Measurements from ENCODE around the gene RBM6.
"Not testable (repeated sequence)": the region's sequence is repeated elsewhere in the genome, so short reads cannot be mapped to it uniquely, and the experiment has no call there.

The RBM6 gene

DNA sequence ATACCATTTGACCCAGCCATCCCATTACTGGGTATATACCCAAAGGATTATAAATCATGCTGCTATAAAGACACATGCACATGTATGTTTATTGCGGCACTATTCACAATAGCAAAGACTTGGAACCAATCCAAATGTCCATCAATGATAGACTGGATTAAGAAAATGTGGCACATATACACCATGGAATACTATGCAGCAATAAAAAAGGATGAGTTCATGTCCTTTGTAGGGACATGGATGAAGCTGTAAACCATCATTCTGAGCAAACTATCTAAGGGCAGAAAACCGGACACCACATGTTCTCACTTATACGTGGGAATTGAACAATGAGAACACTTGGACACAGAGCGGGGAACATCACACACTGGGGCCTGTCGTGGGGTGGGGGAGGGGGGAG is 91.3 kb downstream of the RBM6 start:
- H3K36me3 ChIP-seq (ENCODE audit: control insufficient read depth, insufficient read depth, low read length), result peaks cover 31% of the 10 kb centered on the region
- not testable (repeated sequence) for H3K4me3 ChIP-seq (ENCODE audit: extremely low read depth, insufficient read depth, low read length, poor library complexity, severe bottlenecking); H3K4me1 ChIP-seq (ENCODE audit: control insufficient read depth, insufficient read depth, low read length, poor library complexity, severe bottlenecking); H3K27ac ChIP-seq (ENCODE audit: low read depth, low read length, severe bottlenecking); H3K9me3 ChIP-seq (ENCODE audit: control insufficient read depth, low read length)
- 97 to 100% methylated on average over 3 of the region's 5 CpGs for WGBS, 2 experiments (ENCODE audit: insufficient coverage in 2 of 2)

DNA sequence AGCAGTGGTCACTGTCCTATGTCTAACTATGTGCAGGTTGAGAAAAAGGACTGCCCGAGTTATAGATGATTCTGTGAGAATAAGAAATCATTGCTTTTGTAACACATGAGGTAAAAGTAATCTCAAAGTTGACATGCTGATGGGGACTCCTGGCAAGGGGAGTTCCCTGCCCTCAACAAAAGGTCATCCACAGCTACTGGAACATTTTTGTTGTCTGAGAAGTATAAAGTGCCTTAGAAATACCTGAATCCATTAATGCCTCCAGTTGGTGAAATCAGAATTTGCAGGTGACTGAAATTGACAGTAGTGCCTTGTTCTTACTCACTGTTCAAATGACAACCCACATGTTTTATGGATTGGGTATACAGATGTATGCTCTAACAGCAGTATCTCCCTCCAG is 105.0 kb downstream of the RBM6 start:
- peaks cover 42% of the 10 kb centered on the region for H3K36me3 ChIP-seq (ENCODE audit: control insufficient read depth, insufficient read depth, low read length)
- H3K4me1 ChIP-seq (ENCODE audit: control insufficient read depth, insufficient read depth, low read length, poor library complexity, severe bottlenecking), result peaks cover 5% of the 10 kb centered on the region
- no peak overlapping the region for H3K4me3 ChIP-seq (ENCODE audit: extremely low read depth, insufficient read depth, low read length, poor library complexity, severe bottlenecking)
- WGBS, 2 experiments (ENCODE audit: insufficient coverage in 2 of 2), result 100% methylated on average over 1 of the region's 1 CpG; no CpG with 5 or more reads in 1 of the 2 experiments
- H3K27ac ChIP-seq (ENCODE audit: low read depth, low read length, severe bottlenecking), result no peak overlapping the region
- H3K9me3 ChIP-seq (ENCODE audit: control insufficient read depth, low read length), result no peaks in the 10 kb centered on the region

DNA sequence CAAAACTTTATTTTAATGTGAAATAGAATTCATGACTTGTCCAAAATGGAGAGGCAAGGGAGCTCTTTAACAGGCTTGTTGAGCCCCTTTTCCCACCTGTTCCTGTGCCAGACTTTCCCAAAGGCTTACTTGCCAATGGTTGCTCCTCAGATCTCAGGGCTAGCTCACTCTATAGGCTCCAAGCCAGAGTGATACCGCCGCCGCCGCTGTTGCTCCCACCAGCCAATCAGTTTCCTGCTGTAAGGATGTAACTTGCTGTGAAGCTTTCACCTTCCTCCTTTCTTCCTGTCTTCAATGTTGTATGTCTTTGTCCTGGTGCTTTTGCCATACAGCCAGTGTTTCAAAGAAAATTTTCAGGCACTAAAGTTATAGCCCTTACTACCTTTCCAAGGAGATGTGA is 107.5 kb downstream of the RBM6 start:
- 96% methylated on average over 4 of the region's 4 CpGs; no CpG with 5 or more reads in 1 of the 2 experiments for WGBS, 2 experiments (ENCODE audit: insufficient coverage in 2 of 2)
- no peak overlapping the region for H3K4me3 ChIP-seq (ENCODE audit: extremely low read depth, insufficient read depth, low read length, poor library complexity, severe bottlenecking)
- peaks cover 64% of the 10 kb centered on the region for H3K36me3 ChIP-seq (ENCODE audit: control insufficient read depth, insufficient read depth, low read length)
- H3K27ac ChIP-seq (ENCODE audit: low read depth, low read length, severe bottlenecking), result peak overlapping the region; percentile 16
- H3K9me3 ChIP-seq (ENCODE audit: control insufficient read depth, low read length), result no peaks in the 10 kb centered on the region
- H3K4me1 ChIP-seq (ENCODE audit: control insufficient read depth, insufficient read depth, low read length, poor library complexity, severe bottlenecking), result no peaks in the 10 kb centered on the region

DNA sequence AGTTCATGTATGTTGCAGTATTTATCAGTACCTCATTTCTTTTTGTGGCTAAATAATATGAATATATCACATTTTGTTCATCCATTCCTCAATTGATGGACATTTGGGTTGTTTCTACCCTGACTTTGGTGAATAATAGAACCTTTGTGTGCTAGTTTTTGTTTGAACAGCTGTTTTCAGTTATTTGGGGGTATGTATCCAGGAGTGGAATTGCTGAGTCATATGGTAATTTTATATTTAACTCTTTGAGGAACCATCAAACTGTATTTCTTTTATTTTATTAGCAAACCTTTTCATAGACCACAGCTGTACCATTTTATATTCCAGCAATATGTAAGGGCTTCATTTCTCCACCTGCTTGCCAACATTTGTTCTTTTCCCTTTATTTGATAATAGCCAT is 110.4 kb downstream of the RBM6 start:
- H3K27ac ChIP-seq (ENCODE audit: low read depth, low read length, severe bottlenecking), result no peak overlapping the region
- no peaks in the 10 kb centered on the region for H3K4me1 ChIP-seq (ENCODE audit: control insufficient read depth, insufficient read depth, low read length, poor library complexity, severe bottlenecking)

GRCh38 chr3:50057756-50058155 is 117.8 kb downstream of the RBM6 start:
- WGBS, 2 experiments (ENCODE audit: insufficient coverage in 2 of 2), result 95 to 96% methylated on average over 5 to 6 of the region's 6 CpGs
- Histone ChIP-seq H3K9me3 (ENCODE audit: control insufficient read depth, low read length) (no peaks in the 10 kb centered on the region), H3K4me3 (ENCODE audit: extremely low read depth, insufficient read depth, low read length, poor library complexity, severe bottlenecking) (no peak overlapping the region), H3K27ac (ENCODE audit: low read depth, low read length, severe bottlenecking) (no peak overlapping the region), H3K4me1 (ENCODE audit: control insufficient read depth, insufficient read depth, low read length, poor library complexity, severe bottlenecking) (no peaks in the 10 kb centered on the region), H3K36me3 (ENCODE audit: control insufficient read depth, insufficient read depth, low read length) (peaks cover 80% of the 10 kb centered on the region)

More for the DNA sequence above, 110.4 kb downstream of the RBM6 start:
- Histone ChIP-seq H3K4me3 (ENCODE audit: extremely low read depth, insufficient read depth, low read length, poor library complexity, severe bottlenecking) (no peak overlapping the region), H3K9me3 (ENCODE audit: control insufficient read depth, low read length) (no peaks in the 10 kb centered on the region), H3K36me3 (ENCODE audit: control insufficient read depth, insufficient read depth, low read length) (peaks cover 72% of the 10 kb centered on the region)

- Histone ChIP-seq H3K4me3 (ENCODE audit: extremely low read depth, insufficient read depth, low read length, poor library complexity, severe bottlenecking) (no peak overlapping the region), H3K4me1 (ENCODE audit: control insufficient read depth, insufficient read depth, low read length, poor library complexity, severe bottlenecking) (peaks cover 3% of the 10 kb centered on the region), H3K36me3 (ENCODE audit: control insufficient read depth, insufficient read depth, low read length) (peaks cover 98% of the 10 kb centered on the region), H3K27ac (ENCODE audit: low read depth, low read length, severe bottlenecking) (no peak overlapping the region), H3K9me3 (ENCODE audit: control insufficient read depth, low read length) (no peaks in the 10 kb centered on the region)
- WGBS, 2 experiments (ENCODE audit: insufficient coverage in 2 of 2), result 100% methylated on average over 1 of the region's 2 CpGs; no CpG with 5 or more reads in 1 of the 2 experiments
Observed at GRCh38 chr3:50068134-50068533, 128.2 kb downstream of the RBM6 start.

- Histone ChIP-seq H3K4me3 (ENCODE audit: extremely low read depth, insufficient read depth, low read length, poor library complexity, severe bottlenecking) (no peak overlapping the region), H3K36me3 (ENCODE audit: control insufficient read depth, insufficient read depth, low read length) (peaks cover 43% of the 10 kb centered on the region), H3K27ac (ENCODE audit: low read depth, low read length, severe bottlenecking) (no peak overlapping the region), H3K9me3 (ENCODE audit: control insufficient read depth, low read length) (no peaks in the 10 kb centered on the region), H3K4me1 (ENCODE audit: control insufficient read depth, insufficient read depth, low read length, poor library complexity, severe bottlenecking) (no peaks in the 10 kb centered on the region)
- WGBS, 2 experiments (ENCODE audit: insufficient coverage in 2 of 2), result no CpG with 5 or more reads among the region's 1 CpG
Observed at GRCh38 chr3:50078091-50078490, 138.1 kb downstream of the RBM6 start.

DNA sequence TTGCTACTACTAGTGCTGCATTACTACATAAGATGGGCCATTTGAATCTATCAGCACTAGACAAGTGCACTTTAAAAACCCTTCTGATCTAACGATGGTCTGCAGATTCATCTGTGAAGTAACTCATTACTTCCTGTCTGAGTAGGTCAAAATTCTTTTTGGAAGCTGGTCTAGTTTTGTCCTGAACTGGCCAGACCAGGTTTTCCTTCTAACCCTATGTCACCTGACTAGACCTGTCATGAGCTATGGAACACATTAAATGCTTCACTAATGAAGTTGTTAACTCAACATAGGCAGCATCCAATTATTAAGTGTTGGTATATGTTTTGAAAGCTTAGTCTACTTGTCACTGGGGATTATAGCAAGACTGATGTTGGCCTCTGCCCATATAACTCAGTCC is 138.7 kb downstream of the RBM6 start:
- H3K36me3 ChIP-seq (ENCODE audit: control insufficient read depth, insufficient read depth, low read length), result peaks cover 38% of the 10 kb centered on the region
- WGBS, 2 experiments (ENCODE audit: insufficient coverage in 2 of 2), result 100% methylated on average over 1 of the region's 1 CpG

DNA sequence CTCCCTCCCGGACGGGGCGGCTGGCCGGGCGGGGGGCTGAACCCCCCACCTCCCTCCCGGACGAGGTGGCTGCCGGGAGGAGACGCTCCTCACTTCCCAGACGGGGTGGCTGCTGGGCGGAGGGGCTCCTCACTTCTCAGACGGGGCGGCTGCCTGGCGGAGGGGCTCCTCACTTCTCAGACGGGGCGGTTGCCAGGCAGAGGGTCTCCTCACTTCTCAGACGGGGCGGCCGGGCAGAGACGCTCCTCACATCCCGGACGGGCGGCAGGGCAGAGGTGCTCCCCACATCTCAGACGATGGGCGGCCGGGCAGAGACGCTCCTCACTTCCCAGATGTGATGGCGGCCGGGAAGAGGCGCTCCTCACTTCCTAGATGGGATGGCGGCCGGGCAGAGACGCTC is 145.0 kb downstream of the RBM6 start:
- not testable (repeated sequence) for H3K9me3 ChIP-seq (ENCODE audit: control insufficient read depth, low read length); H3K27ac ChIP-seq (ENCODE audit: low read depth, low read length, severe bottlenecking); H3K4me1 ChIP-seq (ENCODE audit: control insufficient read depth, insufficient read depth, low read length, poor library complexity, severe bottlenecking); H3K4me3 ChIP-seq (ENCODE audit: extremely low read depth, insufficient read depth, low read length, poor library complexity, severe bottlenecking); H3K36me3 ChIP-seq (ENCODE audit: control insufficient read depth, insufficient read depth, low read length)
- WGBS, 2 experiments (ENCODE audit: insufficient coverage in 2 of 2), result 95% methylated on average over 7 of the region's 33 CpGs; no CpG with 5 or more reads in 1 of the 2 experiments

More for the DNA sequence above, 138.7 kb downstream of the RBM6 start:
- Histone ChIP-seq H3K27ac (ENCODE audit: low read depth, low read length, severe bottlenecking) (no peak overlapping the region), H3K9me3 (ENCODE audit: control insufficient read depth, low read length) (no peaks in the 10 kb centered on the region), H3K4me1 (ENCODE audit: control insufficient read depth, insufficient read depth, low read length, poor library complexity, severe bottlenecking) (no peaks in the 10 kb centered on the region), H3K4me3 (ENCODE audit: extremely low read depth, insufficient read depth, low read length, poor library complexity, severe bottlenecking) (no peak overlapping the region)

GRCh38 chr3:50088725-50089608 is 149.0 kb downstream of the RBM6 start, which contains the start of gene RBM5:
RBM5 (plus strand) TSS chr3:50088919; CDS start chr3:50090435, 1,516 bp downstream.
- Histone ChIP-seq H3K4me3 (ENCODE audit: extremely low read depth, insufficient read depth, low read length, poor library complexity, severe bottlenecking) (peak within 1 kb of the TSS; percentile 100), H3K9me3 (ENCODE audit: control insufficient read depth, low read length) (peaks cover 4% of the 10 kb centered on the region), H3K4me1 (ENCODE audit: control insufficient read depth, insufficient read depth, low read length, poor library complexity, severe bottlenecking) (peaks cover 10% of the 10 kb centered on the region), H3K27ac (ENCODE audit: low read depth, low read length, severe bottlenecking) (peak within 1 kb of the TSS; percentile 90), H3K36me3 (ENCODE audit: control insufficient read depth, insufficient read depth, low read length) (peaks cover 39% of the 10 kb centered on the region)
- WGBS, 2 experiments (ENCODE audit: insufficient coverage in 2 of 2), result 0 to 1% methylated on average over 52 to 56 of the region's 61 CpGs

DNA sequence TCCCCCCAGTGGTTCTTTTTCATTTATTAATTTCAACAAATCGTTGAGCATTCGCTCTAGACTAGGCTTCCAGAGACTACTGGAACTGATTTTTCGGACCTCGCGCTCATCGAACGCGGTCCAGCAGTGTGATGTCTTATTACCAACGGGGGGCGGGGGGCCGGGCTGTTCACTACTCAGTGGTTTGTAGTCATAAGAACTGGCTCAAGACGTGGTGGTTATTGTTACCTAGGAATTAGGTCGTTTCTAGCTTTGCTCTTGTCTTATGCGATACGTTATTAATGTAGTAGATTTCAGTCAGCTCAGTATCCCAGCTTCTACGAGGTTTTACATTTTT is 149.6 kb downstream of the RBM6 start:
- WGBS, 2 experiments (ENCODE audit: insufficient coverage in 2 of 2), result 2 to 4% methylated on average over 11 to 15 of the region's 16 CpGs
- Histone ChIP-seq H3K27ac (ENCODE audit: low read depth, low read length, severe bottlenecking) (peak overlapping the region; percentile 90), H3K36me3 (ENCODE audit: control insufficient read depth, insufficient read depth, low read length) (peaks cover 45% of the 10 kb centered on the region), H3K9me3 (ENCODE audit: control insufficient read depth, low read length) (peaks cover 4% of the 10 kb centered on the region), H3K4me3 (ENCODE audit: extremely low read depth, insufficient read depth, low read length, poor library complexity, severe bottlenecking) (peak overlapping the region; percentile 100), H3K4me1 (ENCODE audit: control insufficient read depth, insufficient read depth, low read length, poor library complexity, severe bottlenecking) (peaks cover 10% of the 10 kb centered on the region)

All from mesodermal cell (in vitro differentiated cells).